NCI-H128 (cell line): ENCODE results near the gene KCNQ5.
"Not testable (repeated sequence)": the region's sequence is repeated elsewhere in the genome, so short reads cannot be mapped to it uniquely, and the experiment has no call there.

Experiments
- DNase-seq: peaks from one replicate; lab custom pipeline; 2025; ENCODE audit not compliant: unreplicated experiment; lab: John Stamatoyannopoulos, UW

The KCNQ5 gene

GRCh38 chr6:72894091-72894490 lies 272.2 kb downstream of the KCNQ5 start:
- DNase-seq: no peak

DNA sequence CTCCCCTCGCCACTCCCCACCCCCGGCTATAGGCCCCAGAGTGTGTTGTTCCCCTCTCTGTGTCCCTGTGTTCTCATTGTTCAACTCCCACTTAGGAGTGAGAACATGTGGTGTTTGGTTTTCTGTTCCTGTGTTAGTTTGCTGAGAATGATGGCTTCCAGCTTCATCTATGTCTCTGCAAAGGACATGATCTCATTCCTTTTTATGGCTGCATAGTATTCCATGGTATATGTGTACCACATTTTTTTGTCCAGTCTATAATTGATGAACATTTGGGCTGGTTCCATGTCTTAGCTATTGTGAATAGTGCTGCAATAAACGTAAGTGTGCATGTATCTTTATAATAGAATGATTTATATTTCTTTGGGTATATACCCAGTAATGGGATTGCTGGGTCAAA lies 276.4 kb downstream of the KCNQ5 start:
- not testable (repeated sequence) for DNase-seq

GRCh38 chr6:72905705-72906478 lies 284.0 kb downstream of the KCNQ5 start:
- no peak for DNase-seq

- no peak for DNase-seq
Measured at GRCh38 chr6:72911463-72912155, 289.7 kb downstream of the KCNQ5 start.

GRCh38 chr6:72913797-72914196 lies 291.9 kb downstream of the KCNQ5 start:
- DNase-seq: no peak

DNA sequence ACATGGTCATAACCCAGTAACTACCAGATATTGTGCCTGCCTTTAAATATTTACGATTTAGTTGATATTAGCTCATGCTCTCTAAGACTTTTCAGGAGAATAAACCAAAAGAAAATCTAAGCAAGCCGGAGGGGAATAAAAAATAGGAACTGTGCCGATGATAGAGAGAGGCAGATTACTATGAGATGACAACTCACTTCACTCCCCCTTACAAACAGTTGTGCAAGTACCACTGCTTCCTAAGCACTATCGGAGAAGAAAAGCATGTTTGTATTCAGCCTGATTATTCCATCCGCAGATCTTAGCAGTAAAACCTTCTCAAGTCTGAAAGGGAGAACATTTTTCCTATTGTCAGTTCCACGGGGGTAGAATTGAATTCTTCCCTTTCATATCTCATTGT lies 294.4 kb downstream of the KCNQ5 start:
- DNase-seq: no peak

DNA sequence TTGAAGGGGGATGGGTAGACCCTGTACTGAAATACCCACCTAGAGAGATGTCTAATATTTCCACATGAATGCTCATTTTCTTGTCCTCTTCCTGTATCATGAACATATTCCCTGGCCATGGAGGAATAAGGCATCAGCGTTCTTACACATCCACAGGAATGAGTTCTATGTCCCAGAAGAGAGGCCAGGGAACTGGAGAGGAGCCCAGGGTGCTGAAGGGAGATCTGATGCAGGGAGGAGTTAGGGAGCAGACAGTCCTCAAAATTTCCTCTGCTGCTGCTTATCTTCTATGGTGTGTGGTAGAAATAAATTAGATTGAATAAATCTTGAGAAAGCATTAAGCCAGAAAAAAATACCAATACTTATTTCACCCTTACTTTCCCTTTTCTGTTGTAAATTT lies 295.0 kb downstream of the KCNQ5 start:
- DNase-seq: no peak

- no peak for DNase-seq
Measured at GRCh38 chr6:72922401-72922800, 300.5 kb downstream of the KCNQ5 start.

DNA sequence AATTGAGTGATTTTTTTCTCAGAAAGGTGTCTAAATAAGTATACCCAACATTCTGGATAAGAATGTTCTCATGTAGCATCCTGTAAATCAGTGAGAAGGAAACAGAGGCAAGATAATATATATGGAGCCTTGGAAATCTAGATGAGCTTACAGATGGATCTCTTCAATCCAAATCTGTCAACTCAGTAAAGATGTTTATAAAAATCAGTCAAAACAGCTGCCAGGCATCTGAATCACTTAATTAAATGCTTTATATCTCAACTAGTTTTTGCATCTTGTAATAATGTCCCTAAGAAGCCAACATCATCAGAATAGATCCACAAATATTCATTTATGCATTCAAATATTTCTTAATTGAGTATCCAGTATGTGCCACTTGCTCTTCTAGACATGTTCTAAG lies 303.3 kb downstream of the KCNQ5 start:
- no peak for DNase-seq

DNA sequence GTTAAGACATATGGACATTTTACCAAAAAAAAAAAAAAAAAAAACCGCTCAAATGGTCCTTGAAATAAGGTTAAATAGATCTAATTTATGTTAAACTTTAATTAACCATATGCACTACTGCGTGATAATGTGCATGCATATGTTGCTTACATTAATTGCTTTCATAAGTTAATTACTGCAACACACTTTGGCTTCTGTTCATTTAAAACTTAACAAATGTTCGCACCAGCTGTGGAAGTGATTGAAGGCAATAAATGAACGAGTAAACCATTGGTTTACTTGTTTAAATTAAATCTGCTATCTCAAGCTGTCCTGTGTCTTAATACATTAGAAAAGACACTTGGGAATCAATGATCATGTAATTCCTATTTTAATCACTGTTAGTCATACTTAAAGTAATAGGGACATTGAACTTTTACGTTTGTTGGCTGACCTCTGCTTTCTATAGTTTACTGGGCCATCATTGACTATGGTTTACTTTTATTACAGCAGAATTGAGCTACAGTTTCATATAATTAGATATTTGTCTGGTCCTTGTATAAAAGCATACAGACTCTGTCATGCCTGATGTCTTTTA lies 308.8 kb downstream of the KCNQ5 start:
- DNase-seq: no peak

DNA sequence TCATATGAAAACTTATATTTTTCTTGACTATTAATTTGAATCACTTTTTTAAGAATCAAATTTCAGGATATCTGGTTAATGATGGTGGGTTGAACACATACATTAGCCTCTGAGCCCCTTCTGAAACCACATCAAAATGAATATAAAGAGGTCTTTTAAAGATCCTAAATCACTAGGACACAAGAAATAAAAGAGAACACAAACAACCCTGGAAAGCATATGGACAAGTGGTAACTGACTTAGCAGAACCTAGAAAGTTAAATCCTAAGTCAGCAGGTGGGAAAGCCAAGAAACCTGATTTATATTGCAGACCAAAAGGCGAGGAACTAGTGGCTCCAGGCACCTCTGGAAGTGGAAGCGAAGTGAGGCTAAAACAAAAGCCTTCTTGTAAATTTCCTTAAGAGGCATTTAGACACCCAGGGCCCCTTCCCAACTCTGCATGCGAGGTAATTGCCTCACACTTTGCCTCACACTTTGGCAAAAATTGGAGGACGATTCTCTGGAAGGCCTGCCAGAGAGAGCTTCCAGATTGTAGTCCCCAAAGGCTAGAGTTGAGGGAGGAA lies 309.5 kb downstream of the KCNQ5 start:
- DNase-seq: no peak

DNA sequence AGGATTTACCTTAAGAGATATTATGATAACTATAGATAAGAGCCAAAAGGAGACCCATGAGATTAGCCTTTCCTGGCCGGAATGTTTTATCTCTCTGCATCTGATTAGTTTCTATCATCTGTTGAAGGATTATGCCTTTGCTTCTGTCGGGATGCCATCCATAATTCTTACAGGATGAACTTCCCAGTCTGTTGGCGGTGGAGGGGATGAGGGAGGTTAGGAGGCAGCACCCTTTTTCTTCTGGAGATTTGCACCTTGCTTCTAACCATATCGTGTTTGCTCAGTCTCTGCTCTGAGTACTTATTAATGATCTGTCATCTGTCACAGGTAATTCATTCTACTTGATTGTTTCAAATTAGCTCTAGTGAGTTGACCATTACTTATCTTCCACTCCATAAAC lies 311.4 kb downstream of the KCNQ5 start:
- DNase-seq: no peak

DNA sequence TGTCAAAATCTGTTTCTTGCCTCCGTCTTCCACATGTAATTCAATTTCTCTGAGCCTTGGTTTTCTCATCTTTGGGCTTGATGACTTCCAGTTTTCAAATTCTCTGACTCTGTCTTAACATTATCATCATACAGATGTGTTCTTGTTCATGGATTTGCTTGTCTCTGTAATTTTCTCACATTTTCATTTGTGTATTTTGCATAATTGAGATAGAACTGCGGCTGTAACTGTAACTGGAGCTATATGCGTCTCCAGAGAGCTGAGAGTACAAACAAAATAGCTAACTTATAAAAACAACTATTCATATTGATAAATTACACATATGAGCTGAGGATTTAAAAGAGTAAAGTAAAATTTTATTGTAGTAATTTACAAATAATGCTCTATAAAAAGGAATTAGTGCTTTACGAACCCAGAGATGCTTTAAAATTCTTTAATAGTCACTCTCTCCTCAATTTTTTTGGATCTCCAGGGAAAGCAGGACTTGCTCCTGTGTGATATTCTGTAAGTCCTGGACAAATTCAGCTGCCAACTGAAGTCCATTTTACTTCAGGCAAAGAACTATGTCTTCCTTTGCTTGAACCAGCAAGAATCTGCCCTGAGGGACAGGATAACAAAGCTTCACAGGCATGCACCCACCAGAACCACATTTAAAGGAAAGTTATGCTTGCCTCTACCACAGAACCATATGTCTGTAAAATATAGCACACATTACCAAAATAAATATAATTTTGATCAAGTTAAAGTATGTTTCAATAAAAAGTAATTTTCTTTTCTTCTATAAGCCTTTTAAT lies 315.1 kb downstream of the KCNQ5 start:
- no peak for DNase-seq

- no peak for DNase-seq
Measured at GRCh38 chr6:72938104-72938503, 316.2 kb downstream of the KCNQ5 start.

DNA sequence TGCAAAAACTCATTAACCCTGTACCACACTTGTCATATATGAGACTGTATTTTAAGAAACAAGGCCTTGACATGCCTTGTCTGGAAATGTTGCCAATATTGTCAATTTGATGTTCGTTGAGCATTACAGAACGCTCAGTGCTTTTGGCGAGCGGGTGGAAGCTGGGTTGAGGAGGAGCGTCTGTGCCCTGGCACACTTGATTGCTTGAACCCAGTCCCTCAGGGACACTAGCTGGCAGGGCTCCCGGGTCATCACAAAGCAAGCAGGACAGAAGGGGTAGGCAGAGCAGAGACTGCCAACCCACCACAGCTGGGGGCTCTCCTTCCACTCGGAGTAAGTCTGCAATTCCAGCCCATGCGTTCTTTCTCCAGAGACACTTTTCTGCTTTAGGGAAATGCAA lies 317.1 kb downstream of the KCNQ5 start:
- DNase-seq: no peak

- no peak for DNase-seq
Measured at GRCh38 chr6:72940265-72940664, 318.4 kb downstream of the KCNQ5 start.

DNA sequence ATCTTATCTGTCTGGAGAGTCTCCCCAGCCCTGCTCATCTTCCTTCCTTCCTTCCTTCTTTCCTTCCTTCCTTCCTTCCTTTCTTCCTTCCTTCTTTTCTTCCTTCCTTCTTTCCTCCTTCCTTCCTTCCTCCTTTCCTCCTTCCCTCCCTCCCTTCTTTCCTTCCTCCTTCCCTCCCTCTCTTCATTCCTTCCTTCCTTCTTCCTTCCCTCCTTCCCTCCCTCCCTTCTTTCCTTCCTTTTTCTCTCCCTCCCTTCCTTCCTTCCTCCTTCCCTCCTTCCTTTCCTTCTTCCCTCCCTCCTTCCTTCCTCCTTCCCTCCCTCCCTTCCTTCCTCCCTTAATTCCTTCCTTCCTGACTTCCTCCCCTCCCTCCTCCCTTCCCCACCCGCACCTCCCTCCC lies 319.4 kb downstream of the KCNQ5 start:
- DNase-seq: no peak

GRCh38 chr6:72941751-72942150 lies 319.9 kb downstream of the KCNQ5 start:
- no peak for DNase-seq

GRCh38 chr6:72943699-72944098 lies 321.8 kb downstream of the KCNQ5 start:
- no peak for DNase-seq

DNA sequence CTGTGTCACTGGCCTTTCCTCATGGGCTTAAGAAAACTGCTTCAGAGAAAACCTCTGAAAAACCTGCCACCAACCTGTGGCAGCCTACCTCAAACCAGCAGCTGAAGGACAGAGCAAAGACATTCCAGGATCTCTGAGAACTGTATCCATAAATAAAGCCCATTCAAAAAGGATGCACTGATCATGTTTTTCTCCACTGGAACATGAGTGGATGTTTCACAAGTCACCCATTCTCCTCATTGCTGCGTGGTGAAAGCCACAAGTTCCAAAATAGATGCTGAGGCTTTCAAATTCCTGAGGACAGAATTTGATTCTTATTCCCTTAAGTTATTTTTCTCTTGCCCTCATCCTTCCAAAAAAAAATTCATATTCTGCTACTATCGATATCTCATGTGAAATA lies 322.8 kb downstream of the KCNQ5 start:
- no peak for DNase-seq

DNA sequence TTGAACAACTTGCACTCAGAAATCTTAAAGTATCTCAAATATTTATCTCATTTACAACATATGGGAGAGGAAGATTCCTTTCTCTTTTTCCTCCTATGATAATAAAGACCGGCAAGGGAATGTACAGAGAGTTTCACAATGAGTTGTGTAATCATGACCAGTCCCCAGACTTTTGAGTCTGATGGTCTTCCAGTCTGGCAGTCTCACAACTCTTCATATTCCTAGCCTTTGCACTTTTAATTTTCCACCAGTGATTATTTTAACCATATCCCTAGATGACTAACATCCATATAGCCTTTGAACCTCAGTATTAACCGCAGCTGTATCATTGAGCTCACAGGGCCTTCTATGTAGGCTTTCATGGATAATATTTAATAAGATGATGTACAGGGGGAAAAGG lies 324.9 kb downstream of the KCNQ5 start:
- DNase-seq: no peak
